Activated T-cell treated with anti-CD3 and anti-CD28 coated beads, Interleukin-2, amount 50 U/mL, for 72 hours (primary cell): ENCODE results near the gene MREG. TPM values are rescaled to one million over a fixed set of nuclear protein-coding genes. Genes with fewer than 3 reads are reported as not detected.
A peak's percentile ranks its signal among the peaks of the same experiment; 100 is the strongest.
"Not testable (repeated sequence)": the region's sequence is repeated elsewhere in the genome, so short reads cannot be mapped to it uniquely, and the experiment has no call there.

Source experiments
- ATAC-seq, 2 donors: fragments of 150-1000 bp; cut with Tn5 transposase; replicated peaks in 1 of 2; 2 replicates each; pipeline ENCODE4 v1.10.0; 2021; ENCODE audit warnings: moderate library complexity in 2 of 2, mild to moderate bottlenecking in 1 of 2
- DNase-seq, 2 donors: peaks; one replicate each; pipeline ENCODE4 v3.0.0; 2021 to 2022; ENCODE audit warnings: mixed read lengths in 1 of 2
- H3K27ac Mint-ChIP-seq: one replicate; pipeline ENCODE4 v1.8.0; 2022; ENCODE audit warnings: mild to moderate bottlenecking, moderate library complexity, mixed read lengths
- H3K27me3 Mint-ChIP-seq: one replicate; pipeline ENCODE4 v1.8.0; 2022; ENCODE audit warnings: low read depth, mixed read lengths
- H3K36me3 Mint-ChIP-seq, 2 donors: one replicate each; pipeline ENCODE4 v1.8.0; 2022; ENCODE audit warnings: mixed read lengths in 2 of 2, mild to moderate bottlenecking in 1 of 2; ENCODE audit not compliant: insufficient read depth in 2 of 2
- H3K4me1 Mint-ChIP-seq: one replicate; pipeline ENCODE4 v1.8.0; 2022; ENCODE audit warnings: low read depth, mixed read lengths
- H3K4me3 Mint-ChIP-seq, 2 donors: one replicate each; pipeline ENCODE4 v1.8.0; 2022; ENCODE audit warnings: mild to moderate bottlenecking in 2 of 2, mixed read lengths in 2 of 2, moderate library complexity in 2 of 2
- H3K9me3 Mint-ChIP-seq, 2 donors: one replicate each; pipeline ENCODE4 v1.8.0; 2022; ENCODE audit warnings: mixed read lengths in 2 of 2
- total RNA-seq, 2 donors: library from RNA; stranded (reverse); gene quantifications; one replicate each; pipeline ENCODE4 v1.2.3, GENCODE V29; 2022

The MREG gene
- total RNA-seq, 2 donors from 2014 or later, result 9.0 to 10.8 TPM

DNA sequence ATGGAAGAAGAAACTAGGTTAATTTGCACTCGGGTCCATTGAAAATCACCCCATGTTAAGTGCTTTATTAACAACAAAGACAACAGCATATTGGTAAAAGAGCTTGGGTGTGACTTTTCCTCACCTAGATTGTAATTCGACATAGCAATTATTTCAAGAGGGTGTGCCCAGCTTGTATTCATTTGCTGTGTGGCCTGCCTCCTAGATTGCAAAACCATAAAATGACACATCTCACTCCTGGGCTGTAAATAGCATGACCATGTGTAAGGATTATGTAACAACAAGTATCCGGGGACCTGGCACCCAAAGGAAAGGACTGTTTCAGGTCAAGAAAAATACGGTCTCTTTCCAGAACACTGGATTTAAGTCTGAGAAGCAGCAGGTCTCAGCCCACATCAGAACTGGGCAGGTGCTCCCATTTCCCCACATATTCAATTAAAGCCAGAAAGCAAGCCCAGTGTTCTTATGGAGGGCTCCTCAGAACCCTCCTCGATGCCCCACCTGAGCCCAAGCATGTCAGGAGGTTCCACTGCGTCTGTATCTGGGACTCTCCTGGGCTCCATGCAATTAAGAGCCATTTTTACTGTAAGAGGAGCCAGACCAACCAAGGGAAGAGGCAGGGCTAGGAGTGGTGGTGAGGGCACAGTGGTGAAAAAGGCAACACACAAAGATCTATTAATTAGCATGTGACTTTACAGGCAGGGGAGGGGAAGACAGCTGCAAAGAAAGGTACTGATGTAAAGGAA, 39.2 kb downstream of the MREG start:
- Mint-ChIP-seq H3K4me3 (no peak overlapping the region), H3K36me3 (peaks cover 9% of the 10 kb centered on the region in 2 donors), H3K9me3 (peaks cover 0 to 2% of the 10 kb centered on the region in 2 donors), H3K4me1 (peaks cover 43% of the 10 kb centered on the region), H3K27ac (no peak overlapping the region), H3K27me3 (no peaks in the 10 kb centered on the region)
- ATAC-seq, result no peak
- DNase-seq, result no peak

DNA sequence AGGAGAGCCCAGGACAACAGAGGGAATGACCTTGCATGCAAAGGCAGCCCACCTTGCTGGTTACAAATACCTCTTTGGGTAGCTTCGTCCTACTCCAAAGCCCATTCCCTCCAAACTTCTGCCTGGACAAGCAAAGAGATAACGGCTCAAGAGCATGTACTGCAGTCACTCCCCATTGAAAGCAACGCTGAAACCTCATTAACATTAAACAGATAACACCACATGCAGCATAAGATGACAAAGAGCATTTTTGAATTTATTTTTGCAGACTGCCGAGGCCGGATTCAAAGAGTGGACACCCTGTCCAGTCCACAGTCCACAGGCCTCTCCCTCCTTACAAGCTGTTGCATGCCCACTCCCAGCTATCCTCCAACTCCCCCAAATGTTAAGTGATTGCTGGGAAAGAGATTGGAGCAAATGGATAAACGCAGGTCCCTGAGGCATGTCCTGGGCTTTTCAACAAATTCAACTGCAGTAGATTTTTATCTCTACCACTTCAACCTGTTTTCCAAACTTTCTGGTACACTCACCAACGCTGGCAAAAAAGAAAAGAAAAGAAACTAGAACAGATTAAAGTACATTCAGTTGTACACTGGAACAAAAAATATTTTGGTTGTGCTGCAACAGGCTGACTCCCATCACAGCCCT, 40.1 kb downstream of the MREG start:
- Mint-ChIP-seq H3K36me3 (peaks cover 9% of the 10 kb centered on the region in 2 donors), H3K4me3 (no peak overlapping the region), H3K27me3 (no peaks in the 10 kb centered on the region), H3K4me1 (peaks cover 40% of the 10 kb centered on the region), H3K9me3 (peaks cover 0 to 2% of the 10 kb centered on the region in 2 donors), H3K27ac (no peak overlapping the region)
- DNase-seq (no peak), ATAC-seq (no peak)

- no peak overlapping the region for H3K4me3 Mint-ChIP-seq
- H3K4me1 Mint-ChIP-seq, result peaks cover 35% of the 10 kb centered on the region
- H3K36me3 Mint-ChIP-seq, result peaks cover 9% of the 10 kb centered on the region in 2 donors
- no peaks in the 10 kb centered on the region for H3K27me3 Mint-ChIP-seq
- no peak for DNase-seq
- ATAC-seq, result no peak
- peaks cover 0 to 2% of the 10 kb centered on the region in 2 donors for H3K9me3 Mint-ChIP-seq
- peak overlapping the region; percentile 56 for H3K27ac Mint-ChIP-seq
Observed at GRCh38 chr2:215971671-215972070, 41.7 kb downstream of the MREG start.

DNA sequence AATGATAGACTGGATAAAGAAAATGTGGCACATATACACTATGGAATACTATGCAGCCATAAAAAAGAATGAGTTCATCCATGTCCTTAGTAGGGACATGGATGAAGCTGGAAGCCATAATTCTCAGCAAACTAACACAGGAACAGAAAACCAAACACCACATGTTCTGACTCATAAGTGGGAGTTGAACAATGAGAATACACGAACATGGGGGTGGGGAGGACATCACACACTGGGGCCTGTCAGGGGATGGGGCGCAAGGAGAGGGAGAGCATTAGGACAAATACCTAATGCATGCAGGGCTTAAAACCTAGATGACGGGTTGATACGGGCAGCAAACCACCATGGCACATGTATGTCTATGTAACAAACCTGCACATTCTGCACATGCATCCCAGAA, 42.5 kb downstream of the MREG start:
- H3K9me3 Mint-ChIP-seq, H3K36me3 Mint-ChIP-seq, H3K27me3 Mint-ChIP-seq: not testable (repeated sequence)
- Mint-ChIP-seq H3K4me1 (peaks cover 35% of the 10 kb centered on the region), H3K27ac (peak overlapping the region; percentile 74), H3K4me3 (peak overlapping the region in 1 of 2 donors; percentile 49)
- DNase-seq, result peak; percentile 10 to 41
- ATAC-seq, result peak; percentile 24 to 32

DNA sequence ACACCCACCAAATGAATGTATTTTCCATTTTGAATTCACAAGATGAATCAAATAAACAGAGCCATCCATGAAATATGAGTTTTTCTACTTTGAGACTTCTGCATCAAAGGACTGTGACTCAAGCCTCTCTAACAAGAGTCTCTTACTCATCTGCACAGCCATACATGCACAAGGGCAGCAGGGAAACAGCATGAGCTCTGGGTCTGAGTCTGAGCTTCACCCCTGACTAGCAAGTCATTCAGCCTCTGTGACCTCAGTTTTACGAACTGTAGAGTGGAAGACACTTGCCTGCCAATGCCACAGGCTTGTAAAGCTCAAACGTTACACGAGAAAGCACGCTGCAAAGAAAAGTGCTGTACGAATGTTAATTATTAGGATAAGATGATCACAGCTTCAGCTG, 42.9 kb downstream of the MREG start:
- Mint-ChIP-seq H3K27me3 (no peaks in the 10 kb centered on the region), H3K4me1 (peaks cover 35% of the 10 kb centered on the region), H3K9me3 (peaks cover 0 to 2% of the 10 kb centered on the region in 2 donors), H3K36me3 (peaks cover 9% of the 10 kb centered on the region in 2 donors), H3K4me3 (peak overlapping the region; percentile 28 to 49), H3K27ac (peak overlapping the region; percentile 74)
- ATAC-seq, result peak; percentile 99 to 100
- peak; percentile 34 to 64 for DNase-seq

DNA sequence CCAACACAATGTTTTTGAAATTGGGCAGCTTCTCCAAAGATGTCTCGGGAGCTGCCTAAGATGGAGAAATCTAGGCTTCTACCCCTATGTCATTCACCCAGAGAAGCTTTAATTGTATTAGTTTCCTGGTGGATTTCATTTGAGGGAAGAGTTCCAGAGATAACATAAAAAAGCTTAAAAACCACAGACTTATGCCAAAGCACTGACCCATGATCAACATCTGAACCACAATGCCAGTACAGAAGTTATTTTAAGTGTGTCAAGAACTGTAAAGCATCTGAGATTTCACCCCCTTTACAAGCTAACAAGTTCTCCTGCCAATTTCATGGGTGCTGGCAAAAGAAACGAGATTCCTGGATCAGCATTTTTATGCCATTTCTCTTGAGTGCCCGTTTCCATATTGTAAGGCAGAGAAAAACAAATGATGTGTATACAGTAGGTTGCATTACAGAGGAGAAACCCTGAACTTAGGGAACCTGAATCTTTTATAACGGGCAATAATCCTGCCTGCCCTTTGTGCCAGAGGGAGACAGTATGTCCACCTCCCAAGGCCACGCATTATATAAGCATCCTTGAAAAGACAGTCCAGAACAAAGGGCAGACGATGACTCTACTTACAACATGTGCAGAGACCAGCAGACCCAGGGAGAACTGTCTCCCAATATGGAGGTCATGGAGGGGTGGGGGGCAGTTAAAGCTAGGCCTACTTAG, 44.1 kb downstream of the MREG start:
- Mint-ChIP-seq H3K4me3 (no peak overlapping the region), H3K9me3 (peaks cover 0 to 2% of the 10 kb centered on the region in 2 donors), H3K27ac (no peak overlapping the region), H3K27me3 (no peaks in the 10 kb centered on the region), H3K36me3 (peaks cover 9% of the 10 kb centered on the region in 2 donors), H3K4me1 (peaks cover 35% of the 10 kb centered on the region)
- ATAC-seq, result no peak
- no peak for DNase-seq

- no peak overlapping the region for H3K4me3 Mint-ChIP-seq
- DNase-seq, result no peak
- H3K27ac Mint-ChIP-seq, result no peak overlapping the region
- H3K27me3 Mint-ChIP-seq, result no peaks in the 10 kb centered on the region
- H3K9me3 Mint-ChIP-seq, result peaks cover 0 to 2% of the 10 kb centered on the region in 2 donors
- ATAC-seq, result no peak
- H3K4me1 Mint-ChIP-seq, result peaks cover 35% of the 10 kb centered on the region
- H3K36me3 Mint-ChIP-seq, result peaks cover 9% of the 10 kb centered on the region in 2 donors
Observed at GRCh38 chr2:215968499-215968898, 44.9 kb downstream of the MREG start.

DNA sequence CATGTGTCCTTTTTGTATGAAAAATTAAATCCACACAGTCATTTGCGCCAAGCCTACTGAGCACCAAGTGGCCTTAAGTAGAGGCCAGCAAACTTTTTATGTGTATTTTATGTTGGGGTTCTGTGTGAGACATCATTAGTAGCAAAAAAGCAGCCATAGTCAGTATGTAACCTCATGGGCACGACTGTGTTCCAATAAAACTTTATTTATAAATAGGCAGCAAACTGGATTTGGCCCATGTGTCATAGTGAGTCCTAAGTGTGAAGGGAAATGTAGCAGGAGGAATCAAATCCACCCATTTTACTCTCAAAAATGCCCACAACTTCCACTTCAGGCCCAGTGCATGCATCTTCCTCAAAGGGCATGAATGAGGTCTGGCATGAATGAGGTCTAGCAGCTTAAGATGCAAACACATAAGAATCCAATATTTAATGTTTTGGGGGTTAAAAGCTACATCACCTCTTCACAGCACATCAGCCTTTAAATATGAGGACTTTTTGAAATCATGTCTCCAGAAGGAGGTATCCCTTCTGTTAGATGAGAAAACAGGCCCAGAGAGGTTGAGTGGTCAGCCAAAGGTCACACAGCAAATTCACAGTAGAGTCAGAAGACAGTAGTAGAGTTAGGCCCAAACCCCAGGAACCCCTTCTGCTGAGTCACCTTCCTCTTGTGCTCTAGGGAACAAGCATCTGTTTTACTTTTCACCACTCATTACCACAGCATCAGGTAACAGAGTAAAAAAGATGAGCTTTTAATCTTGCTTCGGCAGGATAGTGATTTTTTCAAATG, 45.6 kb downstream of the MREG start:
- Mint-ChIP-seq H3K36me3 (peaks cover 9% of the 10 kb centered on the region in 2 donors), H3K9me3 (peaks cover 0 to 2% of the 10 kb centered on the region in 2 donors), H3K4me3 (no peak overlapping the region), H3K27ac (no peak overlapping the region), H3K27me3 (no peaks in the 10 kb centered on the region), H3K4me1 (peaks cover 35% of the 10 kb centered on the region)
- no peak for DNase-seq
- ATAC-seq, result no peak

- DNase-seq (no peak), ATAC-seq (no peak)
- H3K27ac Mint-ChIP-seq, result no peak overlapping the region
- peaks cover 35% of the 10 kb centered on the region for H3K4me1 Mint-ChIP-seq
- no peak overlapping the region for H3K4me3 Mint-ChIP-seq
- H3K36me3 Mint-ChIP-seq, result peaks cover 9% of the 10 kb centered on the region in 2 donors
- no peaks in the 10 kb centered on the region for H3K27me3 Mint-ChIP-seq
- H3K9me3 Mint-ChIP-seq, result peaks cover 0 to 2% of the 10 kb centered on the region in 2 donors
Observed at GRCh38 chr2:215966951-215967350, 46.4 kb downstream of the MREG start.

- Mint-ChIP-seq H3K4me1 (peaks cover 31% of the 10 kb centered on the region), H3K36me3 (peaks cover 5% of the 10 kb centered on the region in 2 donors), H3K4me3 (no peak overlapping the region), H3K27me3 (no peaks in the 10 kb centered on the region), H3K27ac (no peak overlapping the region), H3K9me3 (peaks cover 0 to 2% of the 10 kb centered on the region in 2 donors)
- no peak for ATAC-seq
- DNase-seq, result no peak
Observed at GRCh38 chr2:215966274-215966673, 47.1 kb downstream of the MREG start.

- no peak for DNase-seq
- Mint-ChIP-seq H3K4me3 (no peak overlapping the region), H3K27me3 (no peaks in the 10 kb centered on the region), H3K36me3 (peaks cover 2 to 5% of the 10 kb centered on the region in 2 donors), H3K4me1 (peaks cover 25% of the 10 kb centered on the region), H3K9me3 (peaks cover 0 to 1% of the 10 kb centered on the region in 2 donors), H3K27ac (no peak overlapping the region)
- ATAC-seq, result no peak
Observed at GRCh38 chr2:215965532-215966165, 47.7 kb downstream of the MREG start.

DNA sequence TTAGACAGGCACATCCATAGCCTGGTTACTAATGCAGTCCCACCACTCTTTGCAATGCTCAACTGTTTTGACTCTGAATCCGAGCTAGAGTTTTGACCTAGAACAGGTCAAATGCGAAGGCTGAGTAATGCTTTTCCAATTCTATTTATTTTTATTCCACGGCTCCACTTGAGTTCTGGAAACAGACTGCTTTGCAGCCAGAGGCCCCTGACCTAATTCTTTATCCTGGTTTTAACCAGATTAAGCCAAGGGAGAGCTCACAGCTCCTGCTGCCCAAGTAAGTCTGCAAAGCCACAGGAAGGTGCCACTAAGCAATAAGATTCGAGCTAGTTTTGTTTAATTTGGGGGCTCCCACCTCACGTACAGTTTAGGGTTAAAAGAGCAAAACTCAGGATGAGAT, 51.4 kb downstream of the MREG start:
- no peaks in the 10 kb centered on the region for H3K4me1 Mint-ChIP-seq
- ATAC-seq, result no peak
- H3K4me3 Mint-ChIP-seq, result no peak overlapping the region
- H3K9me3 Mint-ChIP-seq, result peaks cover 2 to 4% of the 10 kb centered on the region in 2 donors
- no peak overlapping the region for H3K27ac Mint-ChIP-seq
- no peaks in the 10 kb centered on the region for H3K27me3 Mint-ChIP-seq
- H3K36me3 Mint-ChIP-seq, result peaks cover 6 to 9% of the 10 kb centered on the region in 2 donors
- no peak for DNase-seq
